DND-41 (cell line): Measurements from ENCODE around the gene TDRD7.
A peak's percentile ranks its signal among the peaks of the same experiment; 100 is the strongest.

Source experiments
- ATAC-seq: fragments of 200-7000 bp; cut with Tn5 transposase; 3 replicates; pipeline ENCODE4 v1.9.1; 2021; ENCODE audit warnings: low read depth; ENCODE audit not compliant: insufficient read depth
- DNase-seq: peaks from one replicate; pipeline ENCODE4 v3.0.0-alpha.2; 2020
- H2AFZ ChIP-seq: 2 replicates; pipeline ENCODE4 v1.6.0; 2012; ENCODE audit warnings: low read depth, low read length
- H3K27ac ChIP-seq: 2 replicates; pipeline ENCODE4 v1.5.1; 2012; ENCODE audit warnings: low read length, inconsistent platforms
- H3K27me3 ChIP-seq: fragments of 200-600 bp; sonication (generic); 2 replicates; pipeline ENCODE4 v1.6.0; 2012; ENCODE audit warnings: low read length, mild to moderate bottlenecking, inconsistent platforms; ENCODE audit not compliant: insufficient read depth, poor library complexity
- H3K36me3 ChIP-seq: 2 replicates; pipeline ENCODE4 v1.5.1; 2012; ENCODE audit warnings: low read length, inconsistent platforms; ENCODE audit not compliant: insufficient read depth
- H3K4me1 ChIP-seq: 2 replicates; pipeline ENCODE4 v1.5.1; 2012; ENCODE audit warnings: mild to moderate bottlenecking, low read length; ENCODE audit not compliant: insufficient read depth
- H3K4me2 ChIP-seq: 2 replicates; pipeline ENCODE4 v1.6.0; 2012; ENCODE audit warnings: mild to moderate bottlenecking, moderate library complexity, low read length, inconsistent platforms; ENCODE audit not compliant: insufficient read depth
- H3K4me3 ChIP-seq, 2 experiments: fragments of 200-600 bp in 1 of 2; shearing (Covaris generic) in 1 of 2; 2 replicates each; pipeline ENCODE4 v1.5.1; 2012 to 2016; ENCODE audit warnings: inconsistent platforms in 2 of 2, low read length in 2 of 2, mild to moderate bottlenecking in 2 of 2, low read depth in 1 of 2, moderate library complexity in 1 of 2
- H3K79me2 ChIP-seq: 2 replicates; pipeline ENCODE4 v1.6.0; 2012; ENCODE audit warnings: low read length, inconsistent platforms; ENCODE audit not compliant: insufficient read depth
- H3K9ac ChIP-seq: 2 replicates; pipeline ENCODE4 v1.6.0; 2012; ENCODE audit warnings: low read depth, mild to moderate bottlenecking, inconsistent platforms, low read length, moderate library complexity
- H3K9me3 ChIP-seq: 2 replicates; pipeline ENCODE4 v1.5.1; 2012; ENCODE audit warnings: low read length, moderate library complexity, mild to moderate bottlenecking, inconsistent platforms; ENCODE audit not compliant: insufficient read depth, severe bottlenecking
- H4K20me1 ChIP-seq: 2 replicates; pipeline ENCODE4 v1.6.0; 2012; ENCODE audit warnings: low read length; ENCODE audit not compliant: insufficient read depth
- EZH2 ChIP-seq: IDR thresholded peaks from 3 replicates; pipeline ENCODE4 v1.6.1; 2012; ENCODE audit warnings: borderline replicate concordance, low read depth, mild to moderate bottlenecking, moderate library complexity, low read length, inconsistent platforms; ENCODE audit not compliant: severe bottlenecking
- TF ChIP-seq, protein P1 (sequence below): IDR thresholded peaks from 2 replicates; pipeline ENCODE4 v1.5.1; 2012; ENCODE audit warnings: borderline replicate concordance, low read length, moderate library complexity, mild to moderate bottlenecking; ENCODE audit not compliant: poor library complexity, severe bottlenecking; ENCODE audit errors: extremely low read depth

The TDRD7 gene

GRCh38 chr9:97480749-97481148 is 68.9 kb downstream of the TDRD7 start:
- Histone ChIP-seq H2AFZ (no peak overlapping the region), H3K9me3 (no peaks in the 10 kb centered on the region), H3K4me1 (no peaks in the 10 kb centered on the region), H3K4me3 (no peak overlapping the region), H3K27ac (no peak overlapping the region), H3K79me2 (no peaks in the 10 kb centered on the region), H4K20me1 (no peaks in the 10 kb centered on the region), H3K27me3 (no peaks in the 10 kb centered on the region), H3K9ac (no peak overlapping the region), H3K4me2 (no peak overlapping the region), H3K36me3 (peaks cover 7% of the 10 kb centered on the region; the same call in 1 of the 2 replicates)
- ATAC-seq (no peak), DNase-seq (no peak)
- TF ChIP-seq, protein P1, sequence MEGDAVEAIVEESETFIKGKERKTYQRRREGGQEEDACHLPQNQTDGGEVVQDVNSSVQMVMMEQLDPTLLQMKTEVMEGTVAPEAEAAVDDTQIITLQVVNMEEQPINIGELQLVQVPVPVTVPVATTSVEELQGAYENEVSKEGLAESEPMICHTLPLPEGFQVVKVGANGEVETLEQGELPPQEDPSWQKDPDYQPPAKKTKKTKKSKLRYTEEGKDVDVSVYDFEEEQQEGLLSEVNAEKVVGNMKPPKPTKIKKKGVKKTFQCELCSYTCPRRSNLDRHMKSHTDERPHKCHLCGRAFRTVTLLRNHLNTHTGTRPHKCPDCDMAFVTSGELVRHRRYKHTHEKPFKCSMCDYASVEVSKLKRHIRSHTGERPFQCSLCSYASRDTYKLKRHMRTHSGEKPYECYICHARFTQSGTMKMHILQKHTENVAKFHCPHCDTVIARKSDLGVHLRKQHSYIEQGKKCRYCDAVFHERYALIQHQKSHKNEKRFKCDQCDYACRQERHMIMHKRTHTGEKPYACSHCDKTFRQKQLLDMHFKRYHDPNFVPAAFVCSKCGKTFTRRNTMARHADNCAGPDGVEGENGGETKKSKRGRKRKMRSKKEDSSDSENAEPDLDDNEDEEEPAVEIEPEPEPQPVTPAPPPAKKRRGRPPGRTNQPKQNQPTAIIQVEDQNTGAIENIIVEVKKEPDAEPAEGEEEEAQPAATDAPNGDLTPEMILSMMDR = no peak
- TF ChIP-seq EZH2 = no peak

- TF ChIP-seq, protein P1 = no peak
- no peak for TF ChIP-seq EZH2
- ATAC-seq = no peak
Measured at GRCh38 chr9:97484134-97484533, 72.2 kb downstream of the TDRD7 start.

DNA sequence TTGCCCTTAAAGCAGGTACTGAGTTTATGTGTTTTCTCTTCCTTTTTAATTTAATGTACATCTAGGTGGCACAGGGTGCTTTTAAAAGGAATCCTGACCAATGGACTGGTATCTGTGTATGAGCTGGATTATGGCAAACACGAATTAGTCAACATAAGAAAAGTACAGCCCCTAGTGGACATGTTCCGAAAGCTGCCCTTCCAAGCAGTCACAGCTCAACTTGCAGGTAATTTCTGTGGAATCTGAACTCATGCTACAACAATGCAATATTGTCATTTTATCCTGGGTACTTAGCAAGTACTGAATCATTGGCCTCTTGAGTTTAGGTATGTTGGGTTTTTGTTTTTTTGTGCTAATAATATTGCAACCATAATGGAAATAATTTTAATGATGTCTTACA is 75.2 kb downstream of the TDRD7 start:
- no peak overlapping the region for H3K4me3 ChIP-seq

More at GRCh38 chr9:97484134-97484533, 72.2 kb downstream of the TDRD7 start:
- H3K9ac ChIP-seq = no peak overlapping the region
- H4K20me1 ChIP-seq = no peaks in the 10 kb centered on the region
- H3K79me2 ChIP-seq = no peaks in the 10 kb centered on the region
- H3K36me3 ChIP-seq = peaks cover 7% of the 10 kb centered on the region; the same call in 1 of the 2 replicates
- H3K4me3 ChIP-seq = no peak overlapping the region
- DNase-seq = no peak
- H3K27ac ChIP-seq = no peak overlapping the region
- no peaks in the 10 kb centered on the region for H3K27me3 ChIP-seq
- H3K9me3 ChIP-seq = no peaks in the 10 kb centered on the region
- no peaks in the 10 kb centered on the region for H3K4me1 ChIP-seq
- H3K4me2 ChIP-seq = no peak overlapping the region
- H2AFZ ChIP-seq = no peak overlapping the region

More for the DNA sequence above, 75.2 kb downstream of the TDRD7 start:
- no peaks in the 10 kb centered on the region for H3K9me3 ChIP-seq
- no peaks in the 10 kb centered on the region for H3K79me2 ChIP-seq
- DNase-seq = no peak
- no peak overlapping the region for H3K9ac ChIP-seq
- no peaks in the 10 kb centered on the region for H4K20me1 ChIP-seq
- H3K4me1 ChIP-seq = no peaks in the 10 kb centered on the region
- no peaks in the 10 kb centered on the region for H3K27me3 ChIP-seq
- H3K36me3 ChIP-seq = peaks cover 7% of the 10 kb centered on the region; the same call in 1 of the 2 replicates
- H2AFZ ChIP-seq = no peak overlapping the region
- TF ChIP-seq EZH2 = no peak
- TF ChIP-seq, protein P1 = peak; percentile 11
- H3K27ac ChIP-seq = no peak overlapping the region
- ATAC-seq = no peak
- no peak overlapping the region for H3K4me2 ChIP-seq
